AG04449 (cell line): ENCODE data around the gene ADORA1.
A peak's percentile ranks its signal among the peaks of the same experiment; 100 is the strongest.

Experiments
- CTCF ChIA-PET: fragments of 350-600 bp; formaldehyde crosslinking; extraction: SDS; loops from one replicate; lab custom pipeline; 2021; ENCODE audit warnings: antibody characterized with exemption; lab: Yijun Ruan, JAX
- POLR2A ChIA-PET: fragments of 400-600, 350-600 bp; formaldehyde crosslinking; extraction: SDS; loops from one replicate; lab custom pipeline; 2020; ENCODE audit warnings: antibody characterized with exemption, inconsistent platforms; lab: Yijun Ruan, JAX
- DNase-seq: peaks from one replicate; pipeline ENCODE4 v3.0.0-alpha.2; 2010; ENCODE audit warnings: low read depth, low spot score
- H3K4me3 ChIP-seq: 2 replicates; pipeline ENCODE4 v1.5.1; 2011; ENCODE audit warnings: low read depth, mild to moderate bottlenecking, control low read depth, low read length
- CTCF ChIP-seq: IDR thresholded peaks from one replicate; pipeline ENCODE4 v1.5.1; 2011; ENCODE audit warnings: mild to moderate bottlenecking, moderate library complexity, low read length, control low read depth, inconsistent platforms; ENCODE audit not compliant: insufficient read depth; ENCODE audit errors: missing control alignments

The ADORA1 gene

GRCh38 chr1:203127666-203128430 lies at the start of gene ADORA1:
Gene ADORA1 (plus strand): TSS chr1:203127726. CDS start chr1:203128842, 1,116 bp downstream.
- no peak for DNase-seq
- POLR2A ChIA-PET, result interaction anchor here (0.9 to 1.2 kb wide), 3 partner anchors 10 to 83 kb away, joined by 3 to 4 read pairs (median 4); no protein-coding TSS in a partner anchor
- H3K4me3 ChIP-seq, result peak within 1 kb of the TSS; percentile 57
- CTCF ChIA-PET, result interaction anchor here (0.9 to 19.6 kb wide), 16 partner anchors 9 to 141 kb away, joined by 3 to 594 read pairs (median 17); partner anchors contain the start of gene CHIT1
- peak; percentile 14 for TF ChIP-seq CTCF

GRCh38 chr1:203077956-203078355 lies 49.6 kb upstream of the ADORA1 start:
- H3K4me3 ChIP-seq, result no peak overlapping the region
- POLR2A ChIA-PET, result no interaction called here
- DNase-seq, result no peak
- CTCF ChIA-PET, result interaction anchor here (0.7 to 2.6 kb wide), 4 partner anchors 38 to 138 kb away, joined by 4 to 16 read pairs (median 7); no protein-coding TSS in a partner anchor
- no peak for TF ChIP-seq CTCF

GRCh38 chr1:203078478-203078877 lies 49.0 kb upstream of the ADORA1 start:
- POLR2A ChIA-PET, result no interaction called here
- CTCF ChIA-PET, result interaction anchor here (0.7 to 2.6 kb wide), 3 partner anchors 38 to 137 kb away, joined by 4 to 16 read pairs (median 6); no protein-coding TSS in a partner anchor

GRCh38 chr1:203080456-203080855 lies 47.1 kb upstream of the ADORA1 start:
- ChIA-PET CTCF (interaction anchor here (1.1 to 1.4 kb wide), 2 partner anchors 45 to 136 kb away, joined by 4 to 7 read pairs; no protein-coding TSS in a partner anchor), POLR2A (no interaction called here)
- H3K4me3 ChIP-seq, result no peak overlapping the region
- DNase-seq, result no peak
- no peak for TF ChIP-seq CTCF

More at GRCh38 chr1:203078478-203078877, 49.0 kb upstream of the ADORA1 start:
- no peak overlapping the region for H3K4me3 ChIP-seq
- TF ChIP-seq CTCF, result no peak
- DNase-seq, result no peak

GRCh38 chr1:203081465-203082230 lies 45.9 kb upstream of the ADORA1 start:
- DNase-seq, result no peak
- CTCF ChIA-PET, result interaction anchor here (0.7 to 1.5 kb wide), 9 partner anchors 10 to 188 kb away, joined by 3 to 7 read pairs (median 4); no protein-coding TSS in a partner anchor
- POLR2A ChIA-PET, result no interaction called here
- no peak for TF ChIP-seq CTCF
- H3K4me3 ChIP-seq, result no peak overlapping the region

- no peak for TF ChIP-seq CTCF
- ChIA-PET POLR2A (no interaction called here), CTCF (interaction anchor here (0.7 to 1.5 kb wide), 7 partner anchors 11 to 187 kb away, joined by 3 to 7 read pairs (median 4); no protein-coding TSS in a partner anchor)
- H3K4me3 ChIP-seq, result no peak overlapping the region
- no peak for DNase-seq
Measured at GRCh38 chr1:203082231-203082505, 45.4 kb upstream of the ADORA1 start.
